Stimulated activated naive CD8-positive, alpha-beta T cell treated with anti-CD3 and anti-CD28 coated beads, Interleukin-15, amount 100 ng/mL, for 72 hours (primary cell): ENCODE data around the gene KCNIP1.

Experiments used
- ATAC-seq: fragments of 150-1000 bp; cut with Tn5 transposase; 2 replicates; pipeline ENCODE4 v1.10.0; 2021; ENCODE audit warnings: mild to moderate bottlenecking, moderate library complexity
- DNase-seq, 2 donors: peaks; one replicate each; pipeline ENCODE4 v3.0.0; 2021 to 2022
- H3K27ac Mint-ChIP-seq, 2 donors: one replicate each; pipeline ENCODE4 v1.8.0; 2022; ENCODE audit warnings: mild to moderate bottlenecking in 2 of 2, mixed read lengths in 2 of 2, moderate library complexity in 2 of 2
- H3K27me3 Mint-ChIP-seq: one replicate; pipeline ENCODE4 v1.8.0; 2022; ENCODE audit warnings: mixed read lengths
- H3K4me1 Mint-ChIP-seq: one replicate; pipeline ENCODE4 v1.8.0; 2022; ENCODE audit warnings: mild to moderate bottlenecking, mixed read lengths
- H3K4me3 Mint-ChIP-seq, 2 donors: one replicate each; pipeline ENCODE4 v1.8.0; 2022; ENCODE audit warnings: mild to moderate bottlenecking in 2 of 2, mixed read lengths in 2 of 2, moderate library complexity in 1 of 2
- H3K9me3 Mint-ChIP-seq, 2 donors: one replicate each; pipeline ENCODE4 v1.8.0; 2022; ENCODE audit warnings: mixed read lengths in 2 of 2

The KCNIP1 gene

GRCh38 chr5:170477906-170478305 lies 25.9 kb upstream of the KCNIP1 start:
- DNase-seq (no peak), ATAC-seq (no peak)
- Mint-ChIP-seq H3K4me3 (no peak overlapping the region), H3K27ac (no peak overlapping the region), H3K4me1 (no peaks in the 10 kb centered on the region), H3K9me3 (no peaks in the 10 kb centered on the region), H3K27me3 (peaks cover 46% of the 10 kb centered on the region)

DNA sequence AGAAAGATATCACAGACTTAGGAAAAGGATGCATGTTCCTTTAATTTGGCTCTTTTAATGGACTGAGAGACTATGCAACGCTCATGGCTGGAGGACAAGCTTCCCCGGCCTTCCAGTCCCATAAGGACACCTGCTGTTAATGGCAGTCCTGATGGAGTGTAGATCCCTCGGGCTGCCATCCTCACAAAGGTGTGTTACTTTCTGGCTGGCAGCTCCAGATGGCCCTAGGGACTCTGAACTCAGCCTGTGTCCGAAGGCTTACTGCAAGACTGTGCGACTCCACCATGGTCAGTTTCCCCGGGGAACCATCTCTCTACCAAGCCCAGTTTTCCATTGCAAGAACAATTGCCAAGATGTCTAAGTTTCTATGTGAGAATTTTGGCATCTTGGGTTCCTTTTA lies 25.5 kb upstream of the KCNIP1 start:
- peaks cover 42% of the 10 kb centered on the region for H3K27me3 Mint-ChIP-seq
- DNase-seq (no peak), ATAC-seq (no peak)
- H3K9me3 Mint-ChIP-seq: no peaks in the 10 kb centered on the region
- no peaks in the 10 kb centered on the region for H3K4me1 Mint-ChIP-seq
- H3K4me3 Mint-ChIP-seq: no peak overlapping the region
- no peak overlapping the region for H3K27ac Mint-ChIP-seq

DNA sequence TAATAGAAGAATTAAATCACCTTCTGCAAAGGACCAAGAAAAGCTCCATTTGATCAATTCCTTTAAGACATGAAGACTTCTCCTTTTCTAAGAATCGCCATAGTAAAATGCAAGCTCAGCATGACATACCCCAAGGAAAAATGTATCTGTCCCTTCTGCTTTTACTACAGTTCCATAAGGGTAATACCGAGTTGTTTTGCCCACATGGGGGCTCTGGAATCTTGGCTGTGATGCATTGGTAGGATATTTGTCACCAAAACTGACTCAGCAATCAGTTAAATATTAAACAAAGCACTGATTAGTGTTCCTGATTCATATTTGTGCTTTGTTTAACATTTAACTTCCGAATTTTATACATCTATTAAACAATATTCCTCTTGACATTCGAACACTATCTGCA lies 24.3 kb upstream of the KCNIP1 start:
- H3K27me3 Mint-ChIP-seq: peaks cover 31% of the 10 kb centered on the region
- H3K9me3 Mint-ChIP-seq: no peaks in the 10 kb centered on the region
- no peak for ATAC-seq

GRCh38 chr5:170480260-170480659 lies 23.6 kb upstream of the KCNIP1 start:
- Mint-ChIP-seq H3K4me3 (no peak overlapping the region), H3K27ac (no peak overlapping the region), H3K27me3 (peaks cover 23% of the 10 kb centered on the region), H3K4me1 (no peaks in the 10 kb centered on the region), H3K9me3 (no peaks in the 10 kb centered on the region)
- no peak for DNase-seq
- ATAC-seq: no peak

More for the DNA sequence above, 24.3 kb upstream of the KCNIP1 start:
- no peak overlapping the region for H3K27ac Mint-ChIP-seq
- H3K4me3 Mint-ChIP-seq: no peak overlapping the region
- no peaks in the 10 kb centered on the region for H3K4me1 Mint-ChIP-seq
- DNase-seq: no peak

DNA sequence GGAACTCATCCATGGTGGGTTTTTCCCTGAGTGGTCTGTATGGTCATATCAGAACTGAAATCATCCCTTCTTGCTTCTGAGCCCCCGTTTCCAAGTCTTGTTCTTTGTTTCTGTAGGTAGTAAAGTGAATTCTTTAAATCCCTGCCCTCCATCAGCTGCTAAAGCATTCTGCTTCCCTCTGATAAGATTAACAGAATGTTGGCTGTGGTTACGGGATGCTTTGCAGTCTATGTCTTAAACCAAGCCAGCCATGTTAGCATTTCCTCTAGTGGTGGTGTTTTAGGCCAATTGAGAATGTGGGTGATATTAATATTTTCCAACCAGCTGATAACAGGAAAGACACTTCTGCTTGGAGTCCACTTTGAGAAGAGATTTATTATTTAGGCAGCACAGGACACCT lies 22.0 kb upstream of the KCNIP1 start:
- Mint-ChIP-seq H3K27me3 (peaks cover 15% of the 10 kb centered on the region), H3K9me3 (no peaks in the 10 kb centered on the region), H3K4me3 (no peak overlapping the region), H3K4me1 (no peaks in the 10 kb centered on the region), H3K27ac (no peak overlapping the region)
- no peak for DNase-seq
- ATAC-seq: peak; percentile 42

GRCh38 chr5:170482511-170482910 lies 21.3 kb upstream of the KCNIP1 start:
- Mint-ChIP-seq H3K27me3 (peaks cover 15% of the 10 kb centered on the region), H3K9me3 (no peaks in the 10 kb centered on the region), H3K4me1 (no peaks in the 10 kb centered on the region), H3K4me3 (no peak overlapping the region), H3K27ac (no peak overlapping the region)
- no peak for DNase-seq
- ATAC-seq: no peak

DNA sequence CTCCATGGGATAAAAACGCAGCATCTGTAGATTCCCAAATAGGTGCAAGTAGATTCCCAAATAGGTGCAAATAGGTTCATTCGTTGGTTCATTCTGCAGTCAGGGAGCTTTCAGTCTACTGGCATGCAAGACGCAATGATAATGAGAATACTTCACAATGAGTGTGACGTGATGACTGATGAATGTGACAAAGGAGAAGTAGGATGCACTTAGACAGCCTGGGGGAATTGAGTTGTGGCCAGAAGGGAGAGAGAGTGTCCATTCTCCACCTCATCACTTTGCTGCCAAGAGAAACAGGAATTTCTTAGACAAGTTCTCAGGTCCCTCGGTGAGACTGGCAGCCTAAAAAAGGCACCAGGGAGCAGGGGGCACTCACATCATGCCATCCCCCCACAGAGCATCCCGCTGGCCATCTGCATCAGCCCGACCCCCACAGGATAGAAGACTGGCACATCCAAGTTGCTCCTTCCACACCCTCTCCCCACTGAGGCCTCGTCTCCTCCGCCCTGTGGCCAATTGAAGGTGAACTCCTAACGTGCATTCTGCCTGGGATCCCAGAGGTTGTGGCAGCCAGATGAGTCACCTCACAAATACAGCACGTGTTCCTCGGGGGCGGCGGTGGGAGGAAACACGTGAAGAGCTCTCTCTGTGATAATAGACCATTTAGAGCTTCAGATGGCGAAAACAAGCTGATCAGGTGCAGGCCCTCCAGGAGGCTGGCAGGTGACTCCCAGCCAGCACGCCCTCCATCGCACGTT lies 19.9 kb upstream of the KCNIP1 start:
- peaks cover 8% of the 10 kb centered on the region for H3K27me3 Mint-ChIP-seq
- no peak overlapping the region for H3K27ac Mint-ChIP-seq
- no peak for ATAC-seq
- no peaks in the 10 kb centered on the region for H3K4me1 Mint-ChIP-seq
- no peak for DNase-seq
- H3K4me3 Mint-ChIP-seq: no peak overlapping the region
- no peaks in the 10 kb centered on the region for H3K9me3 Mint-ChIP-seq

GRCh38 chr5:170484459-170484831 lies 19.4 kb upstream of the KCNIP1 start:
- Mint-ChIP-seq H3K27ac (no peak overlapping the region), H3K9me3 (no peaks in the 10 kb centered on the region), H3K27me3 (peaks cover 8% of the 10 kb centered on the region), H3K4me1 (no peaks in the 10 kb centered on the region), H3K4me3 (no peak overlapping the region)
- ATAC-seq (no peak), DNase-seq (no peak)

- Mint-ChIP-seq H3K27me3 (peaks cover 8% of the 10 kb centered on the region), H3K9me3 (no peaks in the 10 kb centered on the region), H3K4me3 (no peak overlapping the region), H3K4me1 (no peaks in the 10 kb centered on the region), H3K27ac (no peak overlapping the region)
- DNase-seq: no peak
- no peak for ATAC-seq
Measured at GRCh38 chr5:170484847-170485615, 18.8 kb upstream of the KCNIP1 start.

DNA sequence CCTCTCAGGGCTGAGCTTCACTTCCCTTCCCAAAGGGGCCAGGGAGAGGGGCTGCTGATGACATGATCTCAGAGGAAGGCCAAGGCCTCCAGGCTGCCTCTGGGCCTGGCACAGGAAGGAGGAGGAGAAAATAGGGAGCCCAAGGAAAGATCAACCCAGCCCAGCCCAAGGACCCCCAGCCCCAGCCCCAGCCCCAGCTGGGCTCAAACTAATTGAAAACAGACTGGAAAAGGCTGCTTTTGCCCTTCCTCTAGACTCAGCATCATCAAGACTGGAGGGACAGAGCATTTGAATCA lies 18.3 kb upstream of the KCNIP1 start:
- DNase-seq: no peak
- Mint-ChIP-seq H3K4me3 (no peak overlapping the region), H3K27me3 (peaks cover 8% of the 10 kb centered on the region), H3K27ac (no peak overlapping the region), H3K4me1 (no peaks in the 10 kb centered on the region), H3K9me3 (no peaks in the 10 kb centered on the region)
- no peak for ATAC-seq

DNA sequence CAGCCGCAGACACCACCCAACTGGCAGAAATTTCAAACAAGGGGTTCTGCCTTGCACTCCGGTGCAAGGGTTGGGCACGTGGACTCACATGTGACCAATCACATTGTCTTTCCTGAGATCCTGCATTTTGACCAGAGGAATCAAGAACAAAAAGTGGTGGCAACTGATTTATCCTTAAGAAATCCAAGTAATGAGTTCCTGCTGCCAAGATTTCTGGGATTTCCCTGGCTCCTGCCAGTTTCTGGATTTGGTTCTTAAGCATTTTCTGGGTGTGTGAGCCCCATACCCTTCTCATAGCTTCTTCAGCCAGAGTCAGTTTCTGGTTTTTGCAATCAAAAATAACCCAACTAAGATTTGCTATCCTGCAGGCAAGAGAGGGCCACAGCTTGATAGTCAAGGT lies 17.4 kb upstream of the KCNIP1 start:
- Mint-ChIP-seq H3K27me3 (peaks cover 8% of the 10 kb centered on the region), H3K27ac (no peak overlapping the region)
- DNase-seq: no peak

GRCh38 chr5:170488570-170488969 lies 15.2 kb upstream of the KCNIP1 start:
- DNase-seq: no peak
- H3K27ac Mint-ChIP-seq: no peak overlapping the region
- H3K4me1 Mint-ChIP-seq: no peaks in the 10 kb centered on the region
- ATAC-seq: no peak
- no peaks in the 10 kb centered on the region for H3K9me3 Mint-ChIP-seq
- no peak overlapping the region for H3K4me3 Mint-ChIP-seq
- peaks cover 6% of the 10 kb centered on the region for H3K27me3 Mint-ChIP-seq

More for the DNA sequence above, 17.4 kb upstream of the KCNIP1 start:
- ATAC-seq: no peak
- no peaks in the 10 kb centered on the region for H3K9me3 Mint-ChIP-seq
- no peaks in the 10 kb centered on the region for H3K4me1 Mint-ChIP-seq
- H3K4me3 Mint-ChIP-seq: no peak overlapping the region

DNA sequence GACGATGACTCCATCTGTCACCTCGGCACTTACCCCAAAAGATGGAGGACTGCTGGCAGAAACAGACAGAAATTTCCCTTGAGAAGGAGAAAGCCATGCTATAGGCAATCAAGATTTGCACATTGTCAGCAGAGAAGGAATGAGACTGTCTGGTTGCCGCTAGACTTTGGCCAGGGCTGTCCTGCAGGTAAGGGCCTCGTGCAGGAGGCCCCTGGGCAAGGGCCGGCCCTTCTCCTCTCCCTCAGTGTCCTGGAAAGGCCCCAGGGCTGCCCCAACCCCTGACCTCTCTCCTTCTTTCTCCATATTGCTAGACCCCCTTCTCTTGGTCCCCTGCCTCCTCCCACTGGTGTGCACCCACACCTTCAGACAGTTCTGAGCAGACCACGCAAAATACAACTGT lies 14.6 kb upstream of the KCNIP1 start:
- DNase-seq (no peak), ATAC-seq (no peak)
- Mint-ChIP-seq H3K4me3 (no peak overlapping the region), H3K27ac (no peak overlapping the region), H3K9me3 (no peaks in the 10 kb centered on the region), H3K27me3 (peaks cover 11% of the 10 kb centered on the region), H3K4me1 (no peaks in the 10 kb centered on the region)

DNA sequence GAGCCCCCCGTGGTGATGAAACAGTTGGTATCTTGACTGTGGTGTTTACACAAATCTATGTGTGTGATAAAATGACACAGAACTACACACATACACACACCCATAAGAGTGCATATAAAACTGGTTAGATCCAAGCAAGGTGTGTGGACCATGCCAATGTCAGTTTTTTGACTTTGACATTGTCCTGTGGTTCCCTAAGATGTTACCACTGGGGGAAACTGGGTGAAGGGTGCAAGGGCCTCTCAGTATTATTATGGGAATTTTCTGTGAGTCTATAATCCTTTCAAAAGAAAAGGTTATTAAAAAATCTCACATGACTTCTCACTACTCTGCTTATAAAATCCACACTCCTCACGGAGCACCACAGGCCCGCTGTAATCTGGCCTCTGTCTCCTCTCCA lies 13.4 kb upstream of the KCNIP1 start:
- peaks cover 12% of the 10 kb centered on the region for H3K27me3 Mint-ChIP-seq
- H3K9me3 Mint-ChIP-seq: no peaks in the 10 kb centered on the region
- H3K4me3 Mint-ChIP-seq: no peak overlapping the region
- H3K4me1 Mint-ChIP-seq: no peaks in the 10 kb centered on the region
- H3K27ac Mint-ChIP-seq: no peak overlapping the region
- DNase-seq (no peak), ATAC-seq (no peak)

- Mint-ChIP-seq H3K9me3 (no peaks in the 10 kb centered on the region), H3K4me1 (no peaks in the 10 kb centered on the region), H3K4me3 (no peak overlapping the region), H3K27me3 (peaks cover 22% of the 10 kb centered on the region), H3K27ac (no peak overlapping the region)
- ATAC-seq (no peak), DNase-seq (no peak)
Measured at GRCh38 chr5:170491479-170491878, 12.3 kb upstream of the KCNIP1 start.

DNA sequence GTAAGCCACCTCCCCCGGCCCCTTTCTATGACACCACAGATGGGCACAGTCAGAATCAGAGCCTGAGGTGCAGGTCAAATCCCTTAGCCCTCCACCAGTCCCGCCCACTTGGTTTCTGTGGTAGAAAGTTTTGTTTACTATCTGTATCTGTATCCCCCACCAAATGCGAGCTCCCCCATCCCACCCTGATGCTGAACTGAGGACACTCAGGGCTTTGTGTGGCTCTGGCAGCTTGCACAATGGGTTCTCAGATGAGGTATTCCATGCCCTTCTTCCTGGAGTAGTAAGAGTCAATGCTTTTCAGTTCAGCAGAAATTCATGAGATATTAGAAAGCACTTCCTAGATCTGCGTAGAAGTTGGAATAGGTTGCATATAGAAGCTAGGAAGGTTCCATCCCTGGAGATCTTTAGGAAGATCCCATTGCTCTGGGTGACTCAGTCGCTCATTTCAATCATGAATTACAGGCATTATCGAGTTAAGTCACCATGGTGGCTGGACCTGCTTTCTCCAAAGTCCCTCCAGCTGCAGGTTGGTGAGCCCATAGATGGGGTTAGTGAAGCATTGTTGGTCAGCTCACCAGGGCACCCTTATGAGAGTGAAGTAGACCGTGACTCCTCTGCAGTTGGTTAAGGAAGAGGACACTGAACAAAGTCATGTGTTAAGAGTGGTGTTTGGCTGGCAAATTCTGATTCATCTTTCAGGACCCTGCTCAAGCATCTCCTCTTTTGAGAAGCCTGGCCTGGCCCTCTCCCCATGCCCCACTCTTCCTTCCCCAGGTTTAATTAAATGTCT lies 10.6 kb upstream of the KCNIP1 start:
- Mint-ChIP-seq H3K4me1 (no peaks in the 10 kb centered on the region), H3K27me3 (peaks cover 39% of the 10 kb centered on the region)

More for the DNA sequence above, 10.6 kb upstream of the KCNIP1 start:
- H3K27ac Mint-ChIP-seq: no peak overlapping the region
- no peak for DNase-seq
- H3K4me3 Mint-ChIP-seq: no peak overlapping the region
- no peak for ATAC-seq
- no peaks in the 10 kb centered on the region for H3K9me3 Mint-ChIP-seq
